Stimulated activated CD4-positive, alpha-beta T cell treated with anti-CD3 and anti-CD28 coated beads, Interleukin-4, amount 100 ng/mL, for 4 hours (primary cell): Measurements from ENCODE around the gene ANKRD40.

Source experiments
- DNase-seq, 2 experiments: peaks; one replicate each; pipeline ENCODE4 v3.0.0-alpha.2; 2020

The ANKRD40 gene

GRCh38 chr17:50645748-50646682 lies 61.7 kb downstream of the ANKRD40 start:
- DNase-seq, result no peak
